H1 (cell line): ENCODE results near the gene AKT1S1. TPM values are rescaled to one million over a fixed set of nuclear protein-coding genes. Genes with fewer than 3 reads are reported as not detected.

Experiments used
- CTCF ChIA-PET: fragments of 300-600 bp; sonication (Branson Sonifier 250); formaldehyde crosslinking; loops from one replicate; lab custom pipeline; 2021; ENCODE audit not compliant: partially characterized antibody; lab: Charles Lee
- POLR2A ChIA-PET: fragments of 300-600 bp; sonication (Branson Sonifier 250); formaldehyde crosslinking; loops from one replicate; lab custom pipeline; 2021; ENCODE audit warnings: inconsistent platforms; ENCODE audit not compliant: partially characterized antibody; lab: Charles Lee
- DNase-seq, 2 experiments: peaks; one replicate each; pipeline versions ENCODE4 v3.0.0 to v3.0.0-alpha.2; 2010 to 2022; ENCODE audit warnings: low spot score in 2 of 2, low read depth in 1 of 2, mixed read lengths in 1 of 2
- FAIRE-seq: peaks from 2 replicates; lab custom pipeline; 2011; peaks lifted over from hg19 to GRCh38; lab: Jason Lieb, UNC
- H2AFZ ChIP-seq: 2 replicates; pipeline ENCODE4 v1.8.1; 2012; ENCODE audit warnings: low read length, inconsistent platforms
- H2AK5ac ChIP-seq: 2 replicates; pipeline ENCODE4 v1.6.1; 2013; ENCODE audit warnings: low read depth, low read length
- H2BK120ac ChIP-seq: replicated peaks from 2 replicates; pipeline ENCODE3; 2013; ENCODE audit warnings: low read depth, low read length, inconsistent platforms
- H2BK12ac ChIP-seq: 2 replicates; pipeline ENCODE4 v1.6.1; 2013; ENCODE audit warnings: low read depth, low read length
- H2BK15ac ChIP-seq: 2 replicates; pipeline ENCODE4 v1.6.1; 2013; ENCODE audit warnings: low read length
- H2BK20ac ChIP-seq: 2 replicates; pipeline ENCODE4 v1.6.1; 2013; ENCODE audit warnings: low read length
- H2BK5ac ChIP-seq: 2 replicates; pipeline ENCODE4 v1.6.1; 2013; ENCODE audit warnings: low read depth, low read length
- H3K14ac ChIP-seq: 2 replicates; pipeline ENCODE4 v1.6.1; 2013; ENCODE audit warnings: inconsistent platforms; ENCODE audit not compliant: insufficient read length
- H3K18ac ChIP-seq: 2 replicates; pipeline ENCODE4 v1.6.1; 2013; ENCODE audit warnings: low read length; ENCODE audit errors: extremely low read depth
- H3K23ac ChIP-seq: 2 replicates; pipeline ENCODE4 v1.6.1; 2013; ENCODE audit warnings: inconsistent platforms; ENCODE audit not compliant: insufficient read length
- H3K23me2 ChIP-seq: 2 replicates; pipeline ENCODE4 v1.6.1; 2013; ENCODE audit warnings: low read depth, low read length
- H3K27ac ChIP-seq: 2 replicates; pipeline ENCODE4 v1.6.1; 2011; ENCODE audit warnings: low read depth, low read length, inconsistent platforms
- H3K27me3 ChIP-seq, 4 experiments: replicated peaks in 1 of 4; 1 replicate in 1 of 4; 2 replicates in 3 of 4; pipeline versions ENCODE4 v1.6.1 to v1.8.1; 2011 to 2013; ENCODE audit warnings: low read length in 3 of 4, mild to moderate bottlenecking in 3 of 4, inconsistent platforms in 2 of 4, mixed read lengths in 2 of 4, moderate library complexity in 1 of 4; ENCODE audit not compliant: control insufficient read depth in 3 of 4, insufficient read depth in 3 of 4; ENCODE audit errors: extremely low read depth in 1 of 4
- H3K36me3 ChIP-seq, 4 experiments: 2 replicates each; pipeline versions ENCODE4 v1.6.1 to v1.8.1; 2011 to 2013; ENCODE audit warnings: mild to moderate bottlenecking in 4 of 4, low read length in 3 of 4, moderate library complexity in 2 of 4, control low read depth in 1 of 4, inconsistent platforms in 1 of 4; ENCODE audit not compliant: insufficient read depth in 4 of 4, control insufficient read depth in 2 of 4
- H3K4ac ChIP-seq: replicated peaks from 2 replicates; pipeline ENCODE3; 2013; ENCODE audit warnings: low read length, low read depth, mixed read lengths, inconsistent platforms; ENCODE audit not compliant: insufficient read length
- H3K4me1 ChIP-seq, 4 experiments: replicated peaks in 1 of 4; 1 replicate in 1 of 4; 2 replicates in 3 of 4; pipeline versions ENCODE4 v1.6.1 to v1.8.1; 2011 to 2013; ENCODE audit warnings: low read length in 3 of 4, inconsistent platforms in 2 of 4, mixed read lengths in 1 of 4; ENCODE audit not compliant: insufficient read depth in 4 of 4, control insufficient read depth in 3 of 4
- H3K4me2 ChIP-seq, 2 experiments: 2 replicates each; pipeline versions ENCODE4 v1.6.1 to v1.8.1; 2011 to 2013; ENCODE audit warnings: low read depth in 2 of 2, low read length in 2 of 2, control low read depth in 1 of 2, inconsistent platforms in 1 of 2, mild to moderate bottlenecking in 1 of 2; ENCODE audit not compliant: insufficient read depth in 1 of 2
- H3K4me3 ChIP-seq, 4 experiments: fragments of 200-600, 300-600 bp in 1 of 4; sonication (generic), shearing (Covaris generic), sonication (Bioruptor Twin) in 1 of 4; 2 replicates each; pipeline versions ENCODE4 v1.5.1 to v1.8.1; 2011 to 2016; ENCODE audit warnings: low read length in 4 of 4, low read depth in 3 of 4, control low read depth in 2 of 4, inconsistent platforms in 2 of 4, mild to moderate bottlenecking in 2 of 4, mixed read lengths in 1 of 4, moderate library complexity in 1 of 4; ENCODE audit not compliant: insufficient read depth in 2 of 4; ENCODE audit errors: extremely low read depth in 1 of 4
- H3K56ac ChIP-seq: replicated peaks from 2 replicates; pipeline ENCODE3; 2013; ENCODE audit warnings: low read depth, mild to moderate bottlenecking, mixed read lengths, low read length, inconsistent platforms; ENCODE audit not compliant: insufficient read length
- H3K79me1 ChIP-seq: 2 replicates; pipeline ENCODE4 v1.6.1; 2013; ENCODE audit warnings: low read depth, low read length, control low read depth
- H3K79me2 ChIP-seq, 2 experiments: 2 replicates each; pipeline versions ENCODE4 v1.6.1 to v1.8.1; 2012 to 2013; ENCODE audit warnings: low read length in 2 of 2, mild to moderate bottlenecking in 2 of 2, inconsistent platforms in 1 of 2; ENCODE audit not compliant: insufficient read depth in 2 of 2, control insufficient read depth in 1 of 2
- H3K9ac ChIP-seq, 4 experiments: replicated peaks in 1 of 4; 1 replicate in 1 of 4; 2 replicates in 3 of 4; pipeline versions ENCODE4 v1.6.1 to v1.8.1; 2011 to 2013; ENCODE audit warnings: low read depth in 3 of 4, low read length in 3 of 4, control low read depth in 2 of 4, mild to moderate bottlenecking in 2 of 4, moderate library complexity in 2 of 4, inconsistent platforms in 1 of 4; ENCODE audit errors: extremely low read depth in 1 of 4
- H3K9me3 ChIP-seq, 2 experiments: 2 replicates each; pipeline versions ENCODE4 v1.6.1 to v1.8.1; 2012 to 2013; ENCODE audit warnings: mild to moderate bottlenecking in 2 of 2, moderate library complexity in 2 of 2, control low read depth in 1 of 2, inconsistent platforms in 1 of 2, low read depth in 1 of 2, low read length in 1 of 2, mixed read lengths in 1 of 2; ENCODE audit not compliant: insufficient read depth in 2 of 2
- H4K20me1 ChIP-seq, 2 experiments: replicated peaks in 1 of 2; 2 replicates each; pipeline versions ENCODE3 to v1.8.1; 2011 to 2013; ENCODE audit warnings: inconsistent platforms in 2 of 2, low read length in 2 of 2, mild to moderate bottlenecking in 1 of 2; ENCODE audit not compliant: insufficient read depth in 2 of 2, control insufficient read depth in 1 of 2
- H4K5ac ChIP-seq: 2 replicates; pipeline ENCODE4 v1.6.1; 2013; ENCODE audit warnings: low read length, low read depth, mixed read lengths, inconsistent platforms; ENCODE audit not compliant: insufficient read length
- H4K8ac ChIP-seq: 2 replicates; pipeline ENCODE4 v1.8.0; 2013; ENCODE audit warnings: mild to moderate bottlenecking, moderate library complexity, low read length, inconsistent platforms; ENCODE audit not compliant: insufficient read depth; ENCODE audit errors: extremely low read depth
- H4K91ac ChIP-seq: replicated peaks from 2 replicates; pipeline ENCODE3; 2013; ENCODE audit warnings: low read length, mixed read lengths, inconsistent platforms; ENCODE audit not compliant: insufficient read length
- ATF3 ChIP-seq: IDR thresholded peaks from 2 replicates; pipeline ENCODE4 v1.6.1; 2011; ENCODE audit warnings: low read depth, mild to moderate bottlenecking, low read length; ENCODE audit not compliant: insufficient read depth
- CEBPB ChIP-seq: IDR thresholded peaks from 2 replicates; pipeline ENCODE4 v1.6.1; 2012; ENCODE audit warnings: low read depth, low read length
- EGR1 ChIP-seq: IDR thresholded peaks from 2 replicates; pipeline ENCODE4 v1.6.1; 2011; ENCODE audit warnings: low read depth, low read length, borderline replicate concordance
- JUN ChIP-seq: IDR thresholded peaks from 2 replicates; pipeline ENCODE4 v1.6.1; 2011; ENCODE audit warnings: low read depth, mild to moderate bottlenecking, improper control_type of control experiment, low read length
- JUND ChIP-seq: IDR thresholded peaks from 2 replicates; pipeline ENCODE4 v1.6.1; 2011; ENCODE audit warnings: mild to moderate bottlenecking, improper control_type of control experiment, low read length
- KDM5A ChIP-seq: fragments of 200-600 bp; IDR thresholded peaks from 2 replicates; pipeline ENCODE4 v1.7.1; 2012; ENCODE audit warnings: mild to moderate bottlenecking, low read length, inconsistent platforms, mixed read lengths
- NANOG ChIP-seq: IDR thresholded peaks from 2 replicates; pipeline ENCODE4 v1.6.1; 2011; ENCODE audit warnings: low read length, low read depth, mild to moderate bottlenecking, inconsistent platforms; ENCODE audit not compliant: insufficient read depth, poor library complexity, severe bottlenecking
- RFX5 ChIP-seq: IDR thresholded peaks from 2 replicates; pipeline ENCODE4 v1.6.1; 2011; ENCODE audit warnings: low read depth, low read length, improper control_type of control experiment, borderline replicate concordance
- SIRT6 ChIP-seq: IDR thresholded peaks from one replicate; pipeline ENCODE4 v1.7.1; 2012; ENCODE audit warnings: low read length, inconsistent platforms
- WGBS, 2 experiments: shearing (Covaris generic) in 1 of 2; methylation state at CpG; one replicate each; pipeline versions ENCODE4 v1.1.6 to v1.1.7; 2013 to 2015; ENCODE audit warnings: low lambda C conversion rate in 2 of 2, mixed read lengths in 2 of 2, inconsistent platforms in 1 of 2, low coverage in 1 of 2, missing lambda C conversion rate in 1 of 2; ENCODE audit not compliant: insufficient replicate concordance in 2 of 2, insufficient coverage in 1 of 2, insufficient read length in 1 of 2; ENCODE audit errors: extremely low coverage in 1 of 2, missing lambda C conversion rate in 1 of 2; 5-methylcytosine and 5-hydroxymethylcytosine counted together
- polyA plus RNA-seq, 7 experiments: library from polyadenylated mRNA; depleted of rRNA in 3 of 7; stranded (reverse) in 5 of 7; unstranded in 2 of 7; fragments of >200 nt in 5 of 7; fragments of 200-250 nt in 2 of 7; gene quantifications; 1 replicate in 5 of 7; 2 replicates in 1 of 7; 4 replicates in 1 of 7; pipeline versions ENCODE4 v1.2.1 to v1.2.3, GENCODE V29; 2011 to 2013; ENCODE audit warnings: missing spikeins in 2 of 7, mixed read lengths in 2 of 7
- total RNA-seq: library from RNA; stranded (reverse); fragmentation: NEBNext Ultra II Directional; extraction: Animal tissue kit (Norgen Biotek cat#: 25700); gene quantifications from 2 replicates; pipeline ENCODE4 v1.2.1, GENCODE V29; 2021

The AKT1S1 gene
- total and polyA plus RNA-seq, 2 of the 8 experiments (the other 6 are each of a cell fraction or from before 2014, with no cell fraction given) = 40.7 to 45.9 TPM

GRCh38 chr19:49887665-49888509 lies 10.7 kb upstream of the AKT1S1 start:
- DNase-seq (no peak), FAIRE-seq (no peak)
- 93 to 100% methylated on average over 2 to 24 of the region's 54 CpGs for WGBS, 2 experiments
- Histone ChIP-seq H3K9ac (no peak overlapping the region), H3K23ac (no peak overlapping the region), H2BK20ac (no peak overlapping the region), H4K20me1 (peaks cover 1 to 12% of the 10 kb centered on the region in 2 experiments), H2BK5ac (no peak overlapping the region), H3K4ac (no peak overlapping the region), H2BK15ac (no peak overlapping the region), H4K8ac (no peak overlapping the region; the same call in 1 of the 2 replicates), H3K27ac (no peak overlapping the region), H3K36me3 (peaks cover 12 to 31% (median 18%) of the 10 kb centered on the region in 4 experiments; a peak in 7 of 8 replicates), H3K4me3 (no peak overlapping the region), H2BK120ac (no peak overlapping the region), H3K27me3 (peaks cover 0 to 11% (median 6%) of the 10 kb centered on the region in 4 experiments; a peak in 4 of 7 replicates), H3K4me1 (peaks cover 0 to 10% (median 8%) of the 10 kb centered on the region in 4 experiments; a peak in 5 of 7 replicates), H3K18ac (no peak overlapping the region; the same call in 1 of the 2 replicates), H3K79me1 (no peaks in the 10 kb centered on the region), H2AFZ (no peak overlapping the region), H2AK5ac (no peak overlapping the region), H3K14ac (no peak overlapping the region), H3K56ac (no peak overlapping the region), H3K9me3 (peaks cover 0 to 10% of the 10 kb centered on the region in 2 experiments; a peak in 3 of 4 replicates), H4K5ac (no peak overlapping the region), H2BK12ac (no peak overlapping the region), H4K91ac (no peak overlapping the region), H3K79me2 (no peaks in the 10 kb centered on the region), H3K4me2 (no peak overlapping the region), H3K23me2 (peaks cover 2% of the 10 kb centered on the region; the same call in 1 of the 2 replicates)
- TF ChIP-seq CEBPB = no peak
- TF ChIP-seq RFX5 = no peak
- no peak for TF ChIP-seq NANOG
- no peak for TF ChIP-seq ATF3
- no peak for TF ChIP-seq JUN
- no peak for TF ChIP-seq JUND
- no peak for TF ChIP-seq KDM5A
- no peak for TF ChIP-seq SIRT6
- no peak for TF ChIP-seq EGR1
- POLR2A ChIA-PET = interaction anchor here (1.0 to 9.3 kb wide), 3 partner anchors 8 to 18 kb away, joined by 3 to 55 read pairs (median 3); partner anchors contain the start of genes AKT1S1 and TBC1D17
- CTCF ChIA-PET = interaction anchor here (0.5 to 1.1 kb wide), 2 partner anchors 12 to 30 kb away, joined by 3 read pairs; no protein-coding TSS in a partner anchor
